Body of pancreas (tissue), 4 donors: ENCODE results near the gene MRPS18A. TPM values are rescaled to one million over a fixed set of nuclear protein-coding genes. Genes with fewer than 3 reads are reported as not detected.

Experiments used
- ATAC-seq: fragments of 150-250 bp; one replicate; pipeline ENCODE4 v1.9.1; 2016
- DNase-seq, 4 donors: peaks; one replicate each; pipeline ENCODE4 v3.0.0-alpha.2; 2019
- H3K27ac ChIP-seq, 4 donors: fragments of 200-600 bp; sonication (generic); 1 replicate in 3 of 4; 2 replicates in 1 of 4; pipeline versions ENCODE4 v1.5.1 to v1.6.1; 2016 to 2019; ENCODE audit warnings: mild to moderate bottlenecking in 1 of 4, mixed read lengths in 1 of 4, moderate library complexity in 1 of 4
- H3K27me3 ChIP-seq, 2 donors: fragments of 200-600 bp; sonication (generic); one replicate each; pipeline ENCODE4 v1.6.0; 2016; ENCODE audit warnings: mild to moderate bottlenecking in 1 of 2
- H3K36me3 ChIP-seq, 2 donors: fragments of 200-600 bp; sonication (generic); replicated peaks in 1 of 2; 2 replicates each; pipeline ENCODE4 v1.5.1; 2016; ENCODE audit warnings: low read depth in 2 of 2; ENCODE audit not compliant: insufficient read depth in 1 of 2
- H3K4me1 ChIP-seq: fragments of 200-600 bp; sonication (generic); one replicate; pipeline ENCODE4 v1.6.0; 2016
- H3K4me3 ChIP-seq, 2 donors: fragments of 200-600 bp; sonication (generic); 1 replicate in 1 of 2; 2 replicates in 1 of 2; pipeline ENCODE4 v1.5.1; 2016 to 2019
- H3K9me3 ChIP-seq, 3 donors: fragments of 200-600 bp; sonication (generic); 1 replicate in 2 of 3; 2 replicates in 1 of 3; pipeline ENCODE4 v1.5.1; 2016
- POLR2A ChIP-seq, 3 donors: fragments of 450-650 bp; IDR thresholded peaks; one replicate each; pipeline ENCODE4 v1.6.1; 2016; ENCODE audit warnings: antibody characterized with exemption in 3 of 3, mild to moderate bottlenecking in 2 of 3
- WGBS, 2 donors: methylation state at CpG; one replicate each; pipeline ENCODE4 v1.1.5; 2017; 5-methylcytosine and 5-hydroxymethylcytosine counted together
- intact Hi-C: fragments of 100-400 bp; cut with DNase I; formaldehyde crosslinking; loops from one replicate; pipeline ENCODE4 v1.15.1; 2023
- total RNA-seq, 2 donors: library from RNA; depleted of rRNA; stranded (reverse); fragments of >200 nt; gene quantifications; one replicate each; pipeline ENCODE4 v1.1.0, GENCODE V29; 2016
- TF ChIP-seq, protein P1 (sequence below), 7 experiments: fragments of 450-650 bp in 4 of 7; fragments of 200-600 bp in 3 of 7; sonication (generic) in 3 of 7; IDR thresholded peaks; one replicate each; pipeline ENCODE4 v1.5.1; 2016 to 2019; ENCODE audit warnings: antibody characterized with exemption in 7 of 7

The MRPS18A gene
- total RNA-seq, 2 donors from 2014 or later: 16.9 to 36.3 TPM

DNA sequence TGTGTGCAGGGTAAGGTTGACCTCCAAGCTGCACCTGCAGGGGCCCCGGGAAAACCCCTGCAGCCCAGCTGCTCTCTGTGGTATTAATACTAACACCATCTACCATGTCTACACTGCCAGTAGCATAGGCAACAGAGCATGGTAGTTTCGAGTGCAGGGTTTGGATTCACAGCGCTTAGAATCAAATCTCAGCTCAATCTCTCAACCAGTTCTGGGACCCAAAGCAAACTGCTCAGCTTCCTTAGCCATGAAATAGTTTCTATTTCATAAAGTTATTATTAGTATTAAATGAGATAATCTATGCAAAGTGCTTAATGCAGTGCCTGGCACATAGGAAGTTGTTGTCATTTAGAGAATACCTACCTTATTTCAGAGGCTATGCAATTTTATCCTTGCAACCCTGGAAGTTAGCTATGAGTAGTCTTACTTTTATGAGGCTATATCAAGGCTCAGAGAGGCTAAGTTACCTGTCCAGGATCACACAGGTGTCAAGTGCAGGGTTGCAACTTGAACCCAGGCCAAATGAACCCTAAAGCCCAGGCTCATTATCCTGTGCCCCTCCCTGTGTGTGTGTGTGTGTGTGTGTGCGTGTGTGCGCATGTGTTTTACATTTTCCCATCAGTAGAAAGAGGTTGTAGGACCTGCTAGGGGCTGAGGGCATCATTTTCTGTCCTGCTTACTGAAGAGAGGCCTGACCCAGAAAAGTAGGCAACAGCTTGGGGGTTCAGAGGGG lies 27.6 kb upstream of the MRPS18A start:
- Histone ChIP-seq H3K27ac (no peak overlapping the region), H3K27me3 (no peaks in the 10 kb centered on the region), H3K4me1 (no peaks in the 10 kb centered on the region), H3K4me3 (no peak overlapping the region), H3K9me3 (no peaks in the 10 kb centered on the region), H3K36me3 (no peaks in the 10 kb centered on the region)
- DNase-seq: no peak
- no peak for ATAC-seq
- TF ChIP-seq, protein P1, sequence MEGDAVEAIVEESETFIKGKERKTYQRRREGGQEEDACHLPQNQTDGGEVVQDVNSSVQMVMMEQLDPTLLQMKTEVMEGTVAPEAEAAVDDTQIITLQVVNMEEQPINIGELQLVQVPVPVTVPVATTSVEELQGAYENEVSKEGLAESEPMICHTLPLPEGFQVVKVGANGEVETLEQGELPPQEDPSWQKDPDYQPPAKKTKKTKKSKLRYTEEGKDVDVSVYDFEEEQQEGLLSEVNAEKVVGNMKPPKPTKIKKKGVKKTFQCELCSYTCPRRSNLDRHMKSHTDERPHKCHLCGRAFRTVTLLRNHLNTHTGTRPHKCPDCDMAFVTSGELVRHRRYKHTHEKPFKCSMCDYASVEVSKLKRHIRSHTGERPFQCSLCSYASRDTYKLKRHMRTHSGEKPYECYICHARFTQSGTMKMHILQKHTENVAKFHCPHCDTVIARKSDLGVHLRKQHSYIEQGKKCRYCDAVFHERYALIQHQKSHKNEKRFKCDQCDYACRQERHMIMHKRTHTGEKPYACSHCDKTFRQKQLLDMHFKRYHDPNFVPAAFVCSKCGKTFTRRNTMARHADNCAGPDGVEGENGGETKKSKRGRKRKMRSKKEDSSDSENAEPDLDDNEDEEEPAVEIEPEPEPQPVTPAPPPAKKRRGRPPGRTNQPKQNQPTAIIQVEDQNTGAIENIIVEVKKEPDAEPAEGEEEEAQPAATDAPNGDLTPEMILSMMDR (IDR thresholded peaks at IDR 0.05): no peak
- TF ChIP-seq POLR2A (IDR thresholded peaks at IDR 0.05): no peak
- 65 to 70% methylated on average over 3 to 5 of the region's 5 CpGs for WGBS, 2 donors
- intact Hi-C loops: no loop called here

- DNase-seq (no peak), ATAC-seq (no peak)
- no peak overlapping the region for H3K27ac ChIP-seq
- H3K27me3 ChIP-seq: no peaks in the 10 kb centered on the region
- H3K4me3 ChIP-seq: no peak overlapping the region
- no peaks in the 10 kb centered on the region for H3K4me1 ChIP-seq
- 50 to 78% methylated on average over 5 to 9 of the region's 9 CpGs for WGBS, 2 donors
- intact Hi-C loops: no loop called here
- H3K36me3 ChIP-seq: no peaks in the 10 kb centered on the region
- TF ChIP-seq POLR2A (IDR thresholded peaks at IDR 0.05): no peak
- TF ChIP-seq, protein P1 (IDR thresholded peaks at IDR 0.05): no peak
- no peaks in the 10 kb centered on the region for H3K9me3 ChIP-seq
These were observed 26.9 kb upstream of the MRPS18A start for GRCh38 chr6:43714311-43715055.

GRCh38 chr6:43713643-43714310 lies 26.2 kb upstream of the MRPS18A start:
- intact Hi-C loops: no loop called here
- no peak for ATAC-seq

GRCh38 chr6:43712579-43712978 lies 25.0 kb upstream of the MRPS18A start:
- whole genome bisulfite sequencing, 2 donors: 79 to 85% methylated on average over 6 of the region's 6 CpGs
- no peaks in the 10 kb centered on the region for H3K36me3 ChIP-seq
- H3K9me3 ChIP-seq: no peaks in the 10 kb centered on the region
- no peak overlapping the region for H3K27ac ChIP-seq
- intact Hi-C loops: no loop called here
- no peak overlapping the region for H3K4me3 ChIP-seq
- TF ChIP-seq POLR2A (IDR thresholded peaks at IDR 0.05): no peak
- TF ChIP-seq, protein P1 (IDR thresholded peaks at IDR 0.05): no peak
- H3K27me3 ChIP-seq: no peaks in the 10 kb centered on the region
- DNase-seq (no peak), ATAC-seq (no peak)
- no peaks in the 10 kb centered on the region for H3K4me1 ChIP-seq

More at GRCh38 chr6:43713643-43714310, 26.2 kb upstream of the MRPS18A start:
- 82 to 87% methylated on average over 13 of the region's 13 CpGs for WGBS, 2 donors
- Histone ChIP-seq H3K27me3 (no peaks in the 10 kb centered on the region), H3K4me3 (no peak overlapping the region), H3K36me3 (no peaks in the 10 kb centered on the region), H3K9me3 (no peaks in the 10 kb centered on the region), H3K4me1 (no peaks in the 10 kb centered on the region), H3K27ac (no peak overlapping the region)
- no peak for DNase-seq
- TF ChIP-seq, protein P1 (IDR thresholded peaks at IDR 0.05): no peak
- no peak for TF ChIP-seq POLR2A (IDR thresholded peaks at IDR 0.05)
